Measurements from ENCODE around the gene PACSIN3.
A peak's percentile ranks its signal among the peaks of the same experiment; 100 is the strongest.

PACSIN3 gene

GRCh38 chr11:47152953-47153950, 33.0 kb downstream of the PACSIN3 start:
- peak; percentile 77 for DNase-seq (ENCODE audit: low read depth)

- DNase-seq (ENCODE audit: low read depth): no peak
Measured at GRCh38 chr11:47152126-47152952, 33.9 kb downstream of the PACSIN3 start.

GRCh38 chr11:47149782-47150181, 36.5 kb downstream of the PACSIN3 start:
- DNase-seq (ENCODE audit: low read depth): no peak

GRCh38 chr11:47148903-47149531, 37.2 kb downstream of the PACSIN3 start:
- DNase-seq (ENCODE audit: low read depth): no peak

GRCh38 chr11:47148270-47148669, 38.0 kb downstream of the PACSIN3 start:
- no peak for DNase-seq (ENCODE audit: low read depth)

GRCh38 chr11:47147681-47148080, 38.6 kb downstream of the PACSIN3 start:
- DNase-seq (ENCODE audit: low read depth): no peak

- DNase-seq (ENCODE audit: low read depth): no peak
Measured at GRCh38 chr11:47147250-47147649, 39.0 kb downstream of the PACSIN3 start.

- no peak for DNase-seq (ENCODE audit: low read depth)
Measured at GRCh38 chr11:47144541-47144940, 41.7 kb downstream of the PACSIN3 start.

- DNase-seq (ENCODE audit: low read depth): peak; percentile 66
Measured at GRCh38 chr11:47143322-47143721, 42.9 kb downstream of the PACSIN3 start.

GRCh38 chr11:47139878-47140277, 46.4 kb downstream of the PACSIN3 start:
- DNase-seq (ENCODE audit: low read depth): no peak

GRCh38 chr11:47137476-47137875, 48.8 kb downstream of the PACSIN3 start:
- no peak for DNase-seq (ENCODE audit: low read depth)

GRCh38 chr11:47136921-47137320, 49.3 kb downstream of the PACSIN3 start:
- no peak for DNase-seq (ENCODE audit: low read depth)

- DNase-seq (ENCODE audit: low read depth): no peak
Measured at GRCh38 chr11:47136327-47136726, 49.9 kb downstream of the PACSIN3 start.

- DNase-seq (ENCODE audit: low read depth): no peak
Measured at GRCh38 chr11:47132981-47133380, 53.3 kb downstream of the PACSIN3 start.

GRCh38 chr11:47132490-47132889, 53.7 kb downstream of the PACSIN3 start:
- no peak for DNase-seq (ENCODE audit: low read depth)

- DNase-seq (ENCODE audit: low read depth): no peak
Measured at GRCh38 chr11:47131136-47131535, 55.1 kb downstream of the PACSIN3 start.

GRCh38 chr11:47130543-47130942, 55.7 kb downstream of the PACSIN3 start:
- no peak for DNase-seq (ENCODE audit: low read depth)

Data from amniotic epithelial cell (primary cell).